H1 (cell line): ENCODE measurements around the gene WDR31. TPM values are rescaled to one million over a fixed set of nuclear protein-coding genes. Genes with fewer than 3 reads are reported as not detected.

ENCODE experiments used
- CTCF ChIA-PET: fragments of 300-600 bp; sonication (Branson Sonifier 250); formaldehyde crosslinking; loops from one replicate; lab custom pipeline; 2021; ENCODE audit not compliant: partially characterized antibody; lab: Charles Lee
- POLR2A ChIA-PET: fragments of 300-600 bp; sonication (Branson Sonifier 250); formaldehyde crosslinking; loops from one replicate; lab custom pipeline; 2021; ENCODE audit warnings: inconsistent platforms; ENCODE audit not compliant: partially characterized antibody; lab: Charles Lee
- DNase-seq, 2 experiments: peaks; one replicate each; pipeline versions ENCODE4 v3.0.0 to v3.0.0-alpha.2; 2010 to 2022; ENCODE audit warnings: low spot score in 2 of 2, low read depth in 1 of 2, mixed read lengths in 1 of 2
- FAIRE-seq: peaks from 2 replicates; lab custom pipeline; 2011; peaks lifted over from hg19 to GRCh38; lab: Jason Lieb, UNC
- H2AFZ ChIP-seq: 2 replicates; pipeline ENCODE4 v1.8.1; 2012; ENCODE audit warnings: low read length, inconsistent platforms
- H2AK5ac ChIP-seq: 2 replicates; pipeline ENCODE4 v1.6.1; 2013; ENCODE audit warnings: low read depth, low read length
- H2BK120ac ChIP-seq: replicated peaks from 2 replicates; pipeline ENCODE3; 2013; ENCODE audit warnings: low read depth, low read length, inconsistent platforms
- H2BK12ac ChIP-seq: 2 replicates; pipeline ENCODE4 v1.6.1; 2013; ENCODE audit warnings: low read depth, low read length
- H2BK15ac ChIP-seq: 2 replicates; pipeline ENCODE4 v1.6.1; 2013; ENCODE audit warnings: low read length
- H2BK20ac ChIP-seq: 2 replicates; pipeline ENCODE4 v1.6.1; 2013; ENCODE audit warnings: low read length
- H2BK5ac ChIP-seq: 2 replicates; pipeline ENCODE4 v1.6.1; 2013; ENCODE audit warnings: low read depth, low read length
- H3K14ac ChIP-seq: 2 replicates; pipeline ENCODE4 v1.6.1; 2013; ENCODE audit warnings: inconsistent platforms; ENCODE audit not compliant: insufficient read length
- H3K18ac ChIP-seq: 2 replicates; pipeline ENCODE4 v1.6.1; 2013; ENCODE audit warnings: low read length; ENCODE audit errors: extremely low read depth
- H3K23ac ChIP-seq: 2 replicates; pipeline ENCODE4 v1.6.1; 2013; ENCODE audit warnings: inconsistent platforms; ENCODE audit not compliant: insufficient read length
- H3K23me2 ChIP-seq: 2 replicates; pipeline ENCODE4 v1.6.1; 2013; ENCODE audit warnings: low read depth, low read length
- H3K27ac ChIP-seq: 2 replicates; pipeline ENCODE4 v1.6.1; 2011; ENCODE audit warnings: low read depth, low read length, inconsistent platforms
- H3K27me3 ChIP-seq, 4 experiments: replicated peaks in 1 of 4; 1 replicate in 1 of 4; 2 replicates in 3 of 4; pipeline versions ENCODE4 v1.6.1 to v1.8.1; 2011 to 2013; ENCODE audit warnings: low read length in 3 of 4, mild to moderate bottlenecking in 3 of 4, inconsistent platforms in 2 of 4, mixed read lengths in 2 of 4, moderate library complexity in 1 of 4; ENCODE audit not compliant: control insufficient read depth in 3 of 4, insufficient read depth in 3 of 4; ENCODE audit errors: extremely low read depth in 1 of 4
- H3K36me3 ChIP-seq, 4 experiments: 2 replicates each; pipeline versions ENCODE4 v1.6.1 to v1.8.1; 2011 to 2013; ENCODE audit warnings: mild to moderate bottlenecking in 4 of 4, low read length in 3 of 4, moderate library complexity in 2 of 4, control low read depth in 1 of 4, inconsistent platforms in 1 of 4; ENCODE audit not compliant: insufficient read depth in 4 of 4, control insufficient read depth in 2 of 4
- H3K4ac ChIP-seq: replicated peaks from 2 replicates; pipeline ENCODE3; 2013; ENCODE audit warnings: low read length, low read depth, mixed read lengths, inconsistent platforms; ENCODE audit not compliant: insufficient read length
- H3K4me1 ChIP-seq, 4 experiments: replicated peaks in 1 of 4; 1 replicate in 1 of 4; 2 replicates in 3 of 4; pipeline versions ENCODE4 v1.6.1 to v1.8.1; 2011 to 2013; ENCODE audit warnings: low read length in 3 of 4, inconsistent platforms in 2 of 4, mixed read lengths in 1 of 4; ENCODE audit not compliant: insufficient read depth in 4 of 4, control insufficient read depth in 3 of 4
- H3K4me2 ChIP-seq, 2 experiments: 2 replicates each; pipeline versions ENCODE4 v1.6.1 to v1.8.1; 2011 to 2013; ENCODE audit warnings: low read depth in 2 of 2, low read length in 2 of 2, control low read depth in 1 of 2, inconsistent platforms in 1 of 2, mild to moderate bottlenecking in 1 of 2; ENCODE audit not compliant: insufficient read depth in 1 of 2
- H3K4me3 ChIP-seq, 4 experiments: fragments of 200-600, 300-600 bp in 1 of 4; sonication (generic), shearing (Covaris generic), sonication (Bioruptor Twin) in 1 of 4; 2 replicates each; pipeline versions ENCODE4 v1.5.1 to v1.8.1; 2011 to 2016; ENCODE audit warnings: low read length in 4 of 4, low read depth in 3 of 4, control low read depth in 2 of 4, inconsistent platforms in 2 of 4, mild to moderate bottlenecking in 2 of 4, mixed read lengths in 1 of 4, moderate library complexity in 1 of 4; ENCODE audit not compliant: insufficient read depth in 2 of 4; ENCODE audit errors: extremely low read depth in 1 of 4
- H3K56ac ChIP-seq: replicated peaks from 2 replicates; pipeline ENCODE3; 2013; ENCODE audit warnings: low read depth, mild to moderate bottlenecking, mixed read lengths, low read length, inconsistent platforms; ENCODE audit not compliant: insufficient read length
- H3K79me1 ChIP-seq: 2 replicates; pipeline ENCODE4 v1.6.1; 2013; ENCODE audit warnings: low read depth, low read length, control low read depth
- H3K79me2 ChIP-seq, 2 experiments: 2 replicates each; pipeline versions ENCODE4 v1.6.1 to v1.8.1; 2012 to 2013; ENCODE audit warnings: low read length in 2 of 2, mild to moderate bottlenecking in 2 of 2, inconsistent platforms in 1 of 2; ENCODE audit not compliant: insufficient read depth in 2 of 2, control insufficient read depth in 1 of 2
- H3K9ac ChIP-seq, 4 experiments: replicated peaks in 1 of 4; 1 replicate in 1 of 4; 2 replicates in 3 of 4; pipeline versions ENCODE4 v1.6.1 to v1.8.1; 2011 to 2013; ENCODE audit warnings: low read depth in 3 of 4, low read length in 3 of 4, control low read depth in 2 of 4, mild to moderate bottlenecking in 2 of 4, moderate library complexity in 2 of 4, inconsistent platforms in 1 of 4; ENCODE audit errors: extremely low read depth in 1 of 4
- H3K9me3 ChIP-seq, 2 experiments: 2 replicates each; pipeline versions ENCODE4 v1.6.1 to v1.8.1; 2012 to 2013; ENCODE audit warnings: mild to moderate bottlenecking in 2 of 2, moderate library complexity in 2 of 2, control low read depth in 1 of 2, inconsistent platforms in 1 of 2, low read depth in 1 of 2, low read length in 1 of 2, mixed read lengths in 1 of 2; ENCODE audit not compliant: insufficient read depth in 2 of 2
- H4K20me1 ChIP-seq, 2 experiments: replicated peaks in 1 of 2; 2 replicates each; pipeline versions ENCODE3 to v1.8.1; 2011 to 2013; ENCODE audit warnings: inconsistent platforms in 2 of 2, low read length in 2 of 2, mild to moderate bottlenecking in 1 of 2; ENCODE audit not compliant: insufficient read depth in 2 of 2, control insufficient read depth in 1 of 2
- H4K5ac ChIP-seq: 2 replicates; pipeline ENCODE4 v1.6.1; 2013; ENCODE audit warnings: low read length, low read depth, mixed read lengths, inconsistent platforms; ENCODE audit not compliant: insufficient read length
- H4K8ac ChIP-seq: 2 replicates; pipeline ENCODE4 v1.8.0; 2013; ENCODE audit warnings: mild to moderate bottlenecking, moderate library complexity, low read length, inconsistent platforms; ENCODE audit not compliant: insufficient read depth; ENCODE audit errors: extremely low read depth
- H4K91ac ChIP-seq: replicated peaks from 2 replicates; pipeline ENCODE3; 2013; ENCODE audit warnings: low read length, mixed read lengths, inconsistent platforms; ENCODE audit not compliant: insufficient read length
- ASH2L ChIP-seq: fragments of 200-600, 300-600 bp; sonication (generic); IDR thresholded peaks from one replicate; pipeline ENCODE4 v1.7.1; 2017; ENCODE audit warnings: low read length
- CBX5 ChIP-seq: fragments of 300-800, 300-1000 bp; sonication (generic); IDR thresholded peaks from 2 replicates; pipeline ENCODE4 v1.7.1; 2016; ENCODE audit warnings: antibody characterized with exemption, low read length, low read depth
- CHD1 ChIP-seq: IDR thresholded peaks from 2 replicates; pipeline ENCODE4 v1.6.1; 2012; ENCODE audit warnings: low read depth, low read length, improper control_type of control experiment
- GABPA ChIP-seq: IDR thresholded peaks from 2 replicates; pipeline ENCODE4 v1.6.1; 2011; ENCODE audit warnings: mild to moderate bottlenecking, low read length, moderate library complexity, borderline replicate concordance; ENCODE audit not compliant: insufficient read depth
- JUND ChIP-seq: IDR thresholded peaks from 2 replicates; pipeline ENCODE4 v1.6.1; 2011; ENCODE audit warnings: mild to moderate bottlenecking, improper control_type of control experiment, low read length
- RXRA ChIP-seq: IDR thresholded peaks from 2 replicates; pipeline ENCODE4 v1.6.1; 2011; ENCODE audit warnings: low read depth, mild to moderate bottlenecking, low read length, moderate library complexity; ENCODE audit not compliant: insufficient read depth
- SIN3A ChIP-seq, 2 experiments: IDR thresholded peaks in 1 of 2; conservative IDR thresholded peaks in 1 of 2; 2 replicates each; pipeline ENCODE4 v1.6.1; 2011 to 2012; ENCODE audit warnings: low read length in 2 of 2, improper control_type of control experiment in 1 of 2, low read depth in 1 of 2, mild to moderate bottlenecking in 1 of 2
- TEAD4 ChIP-seq: IDR thresholded peaks from 2 replicates; pipeline ENCODE4 v1.6.1; 2012; ENCODE audit warnings: low read depth, low read length, inconsistent platforms, mixed read lengths
- YY1 ChIP-seq: IDR thresholded peaks from 2 replicates; pipeline ENCODE4 v1.6.1; 2011; ENCODE audit warnings: low read depth, mild to moderate bottlenecking, low read length
- WGBS, 2 experiments: shearing (Covaris generic) in 1 of 2; methylation state at CpG; one replicate each; pipeline versions ENCODE4 v1.1.6 to v1.1.7; 2013 to 2015; ENCODE audit warnings: low lambda C conversion rate in 2 of 2, mixed read lengths in 2 of 2, inconsistent platforms in 1 of 2, low coverage in 1 of 2, missing lambda C conversion rate in 1 of 2; ENCODE audit not compliant: insufficient replicate concordance in 2 of 2, insufficient coverage in 1 of 2, insufficient read length in 1 of 2; ENCODE audit errors: extremely low coverage in 1 of 2, missing lambda C conversion rate in 1 of 2; 5-methylcytosine and 5-hydroxymethylcytosine counted together
- polyA plus RNA-seq, 7 experiments: library from polyadenylated mRNA; depleted of rRNA in 3 of 7; stranded (reverse) in 5 of 7; unstranded in 2 of 7; fragments of >200 nt in 5 of 7; fragments of 200-250 nt in 2 of 7; gene quantifications; 1 replicate in 5 of 7; 2 replicates in 1 of 7; 4 replicates in 1 of 7; pipeline versions ENCODE4 v1.2.1 to v1.2.3, GENCODE V29; 2011 to 2013; ENCODE audit warnings: missing spikeins in 2 of 7, mixed read lengths in 2 of 7
- total RNA-seq: library from RNA; stranded (reverse); fragmentation: NEBNext Ultra II Directional; extraction: Animal tissue kit (Norgen Biotek cat#: 25700); gene quantifications from 2 replicates; pipeline ENCODE4 v1.2.1, GENCODE V29; 2021
- TF ChIP-seq, protein P1 (sequence below): IDR thresholded peaks from 2 replicates; pipeline ENCODE4 v1.6.1; 2012; ENCODE audit warnings: inconsistent platforms

WDR31 gene
- total and polyA plus RNA-seq, 2 of the 8 experiments (the other 6 are each of a cell fraction or from before 2014, with no cell fraction given) = 0.27 to 0.28 TPM

- H2BK15ac ChIP-seq = no peak overlapping the region
- H3K4me3 ChIP-seq = no peak overlapping the region
- WGBS, 2 experiments = 71% methylated on average over 7 of the region's 9 CpGs; no CpG with 5 or more reads in 1 of the 2 experiments
- DNase-seq (no peak), FAIRE-seq (no peak)
- no peak overlapping the region for H2BK12ac ChIP-seq
- H3K27me3 ChIP-seq = no peaks in the 10 kb centered on the region
- H3K4me1 ChIP-seq = no peaks in the 10 kb centered on the region
- no peak overlapping the region for H4K5ac ChIP-seq
- no peaks in the 10 kb centered on the region for H3K79me2 ChIP-seq
- no peak overlapping the region for H3K56ac ChIP-seq
- H3K23ac ChIP-seq = no peak overlapping the region
- CTCF ChIA-PET = interaction anchor here (0.7 to 1.5 kb wide), 6 partner anchors 10 to 268 kb away, joined by 3 to 4 read pairs (median 4); no protein-coding TSS in a partner anchor
- H4K20me1 ChIP-seq = peaks cover 0 to 2% of the 10 kb centered on the region in 2 experiments
- H4K8ac ChIP-seq = no peak overlapping the region
- H3K4me2 ChIP-seq = no peak overlapping the region
- no peak overlapping the region for H3K18ac ChIP-seq
- peaks cover 0 to 12% (median 5%) of the 10 kb centered on the region in 4 experiments; a peak in 5 of 8 replicates for H3K36me3 ChIP-seq
- no peak overlapping the region for H3K4ac ChIP-seq
- H2AFZ ChIP-seq = no peak overlapping the region
- no peaks in the 10 kb centered on the region for H3K9me3 ChIP-seq
- H3K23me2 ChIP-seq = no peaks in the 10 kb centered on the region
- no peak overlapping the region for H3K27ac ChIP-seq
- no peak overlapping the region for H2BK20ac ChIP-seq
- H3K9ac ChIP-seq = no peak overlapping the region
- H2AK5ac ChIP-seq = no peak overlapping the region
- H2BK5ac ChIP-seq = no peak overlapping the region
- no peak overlapping the region for H3K14ac ChIP-seq
- H4K91ac ChIP-seq = no peak overlapping the region
- no peak overlapping the region for H2BK120ac ChIP-seq
- no peaks in the 10 kb centered on the region for H3K79me1 ChIP-seq
- POLR2A ChIA-PET = interaction anchor here (1.5 to 2.1 kb wide), 2 partner anchors 9 to 17 kb away, joined by 3 to 4 read pairs; no protein-coding TSS in a partner anchor
- TF ChIP-seq SIN3A (conservative IDR thresholded peaks at IDR 0.05 in 1 of 2, IDR thresholded peaks at IDR 0.05 in 1 of 2; ENCODE audit: low read depth in 1 of 2, low read length in 2 of 2) (no peak), GABPA (no peak), JUND (no peak), YY1 (no peak), CHD1 (no peak), ASH2L (no peak), TEAD4 (no peak), CBX5 (no peak), RXRA (no peak)
- TF ChIP-seq, protein P1, sequence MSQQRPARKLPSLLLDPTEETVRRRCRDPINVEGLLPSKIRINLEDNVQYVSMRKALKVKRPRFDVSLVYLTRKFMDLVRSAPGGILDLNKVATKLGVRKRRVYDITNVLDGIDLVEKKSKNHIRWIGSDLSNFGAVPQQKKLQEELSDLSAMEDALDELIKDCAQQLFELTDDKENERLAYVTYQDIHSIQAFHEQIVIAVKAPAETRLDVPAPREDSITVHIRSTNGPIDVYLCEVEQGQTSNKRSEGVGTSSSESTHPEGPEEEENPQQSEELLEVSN = no peak
Measured at GRCh38 chr9:113387560-113388230, 47.6 kb upstream of the WDR31 start.
